Measurements from ENCODE around the gene NRG2. TPM values are rescaled to one million over a fixed set of nuclear protein-coding genes. Genes with fewer than 3 reads are reported as not detected.

The NRG2 gene
- polyA plus RNA-seq, 2 of the 4 experiments (the other 2 are of a cell fraction): 1.0 to 1.1 TPM

GRCh38 chr5:139903795-139904565 is 139.1 kb downstream of the NRG2 start:
- TF ChIP-seq, protein P1, sequence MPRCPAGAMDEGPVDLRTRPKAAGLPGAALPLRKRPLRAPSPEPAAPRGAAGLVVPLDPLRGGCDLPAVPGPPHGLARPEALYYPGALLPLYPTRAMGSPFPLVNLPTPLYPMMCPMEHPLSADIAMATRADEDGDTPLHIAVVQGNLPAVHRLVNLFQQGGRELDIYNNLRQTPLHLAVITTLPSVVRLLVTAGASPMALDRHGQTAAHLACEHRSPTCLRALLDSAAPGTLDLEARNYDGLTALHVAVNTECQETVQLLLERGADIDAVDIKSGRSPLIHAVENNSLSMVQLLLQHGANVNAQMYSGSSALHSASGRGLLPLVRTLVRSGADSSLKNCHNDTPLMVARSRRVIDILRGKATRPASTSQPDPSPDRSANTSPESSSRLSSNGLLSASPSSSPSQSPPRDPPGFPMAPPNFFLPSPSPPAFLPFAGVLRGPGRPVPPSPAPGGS (IDR thresholded peaks at IDR 0.05): no peak
- TF ChIP-seq ELK1 (IDR thresholded peaks at IDR 0.05; ENCODE audit: low read depth, low read length) (no peak), ZC3H11A (IDR thresholded peaks at IDR 0.05) (no peak), RNF2 (IDR thresholded peaks at IDR 0.05; ENCODE audit: borderline replicate concordance, low read depth) (no peak), HDAC2 (IDR thresholded peaks at IDR 0.05) (no peak), CHD2 (IDR thresholded peaks at IDR 0.05; ENCODE audit: low read length, partially characterized antibody) (no peak), CEBPB (IDR thresholded peaks at IDR 0.05) (no peak), CBX2 (IDR thresholded peaks at IDR 0.05; ENCODE audit: borderline replicate concordance, low read depth) (no peak), CHD4 (IDR thresholded peaks at IDR 0.05; ENCODE audit: borderline replicate concordance) (no peak)
- WGBS (ENCODE audit: missing lambda C conversion rate): 49% methylated on average over 17 of the region's 89 CpGs
- FAIRE-seq (no peak), DNase-seq (ENCODE audit: low read depth in 1 of 2, low spot score in 1 of 2) (peak in 1 of 2 experiments; percentile 16), ATAC-seq (peak; percentile 37 to 72; a peak in 5 of 6 replicates)
- Histone ChIP-seq H3K27ac (peak overlapping the region in 1 of 2 experiments; percentile 40; a peak in 2 of 6 replicates), H3K4me1 (peaks cover 5% of the 10 kb centered on the region; the same call in 1 of the 3 replicates), H3K9me3 (no peaks in the 10 kb centered on the region), H3K4me3 (peak overlapping the region; percentile 43), H3K4me2 (peak overlapping the region; percentile 94)
- ChIA-PET CTCF (interaction anchor here (1.1 to 1.2 kb wide), 3 partner anchors 10 to 38 kb away, joined by 3 to 4 read pairs (median 3); no protein-coding TSS in a partner anchor), POLR2A (no interaction called here)

DNA sequence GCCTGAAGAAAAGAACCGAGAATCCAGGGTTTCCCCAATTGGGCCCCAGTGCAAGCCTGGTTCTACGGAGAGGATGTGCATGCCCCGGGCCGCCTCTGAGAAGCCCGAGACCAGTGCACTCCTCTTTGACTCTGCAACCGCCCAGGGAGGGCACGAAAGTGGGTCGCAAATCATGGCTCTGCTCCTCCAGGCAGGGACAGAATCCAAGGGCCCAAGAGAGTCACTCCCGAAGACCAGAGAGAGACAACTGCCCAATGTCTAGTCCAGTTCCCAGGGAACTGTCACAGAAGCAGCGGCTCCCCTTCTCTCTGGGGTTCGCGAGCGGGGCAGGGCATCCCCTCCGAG is 139.7 kb downstream of the NRG2 start:
- POLR2A ChIA-PET: no interaction called here
- DNase-seq (ENCODE audit: low read depth in 1 of 2, low spot score in 1 of 2): no peak
- TF ChIP-seq, protein P2, sequence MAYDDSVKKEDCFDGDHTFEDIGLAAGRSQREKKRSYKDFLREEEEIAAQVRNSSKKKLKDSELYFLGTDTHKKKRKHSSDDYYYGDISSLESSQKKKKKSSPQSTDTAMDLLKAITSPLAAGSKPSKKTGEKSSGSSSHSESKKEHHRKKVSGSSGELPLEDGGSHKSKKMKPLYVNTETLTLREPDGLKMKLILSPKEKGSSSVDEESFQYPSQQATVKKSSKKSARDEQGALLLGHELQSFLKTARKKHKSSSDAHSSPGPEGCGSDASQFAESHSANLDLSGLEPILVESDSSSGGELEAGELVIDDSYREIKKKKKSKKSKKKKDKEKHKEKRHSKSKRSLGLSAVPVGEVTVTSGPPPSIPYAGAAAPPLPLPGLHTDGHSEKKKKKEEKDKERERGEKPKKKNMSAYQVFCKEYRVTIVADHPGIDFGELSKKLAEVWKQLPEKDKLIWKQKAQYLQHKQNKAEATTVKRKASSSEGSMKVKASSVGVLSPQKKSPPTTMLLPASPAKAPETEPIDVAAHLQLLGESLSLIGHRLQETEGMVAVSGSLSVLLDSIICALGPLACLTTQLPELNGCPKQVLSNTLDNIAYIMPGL (CRISPR knock-in tag; IDR thresholded peaks at IDR 0.05; ENCODE audit: borderline replicate concordance): no peak
- TF ChIP-seq FOSB (CRISPR knock-in tag; IDR thresholded peaks at IDR 0.05) (no peak), ZC3H11A (IDR thresholded peaks at IDR 0.05) (no peak), SREBF2 (IDR thresholded peaks at IDR 0.05) (no peak), CEBPB (IDR thresholded peaks at IDR 0.05) (no peak), ZNF302 (CRISPR knock-in tag; IDR thresholded peaks at IDR 0.05) (no peak), TP53 (CRISPR knock-in tag; IDR thresholded peaks at IDR 0.05) (no peak), MYC (IDR thresholded peaks at IDR 0.05; ENCODE audit: borderline replicate concordance, low read length) (no peak), NFE2L2 (conservative IDR thresholded peaks at IDR 0.05; ENCODE audit: low read length) (no peak), GATA3 (IDR thresholded peaks at IDR 0.05; ENCODE audit: borderline replicate concordance) (no peak), ZSCAN20 (CRISPR knock-in tag; IDR thresholded peaks at IDR 0.05) (no peak), EHF (CRISPR knock-in tag; IDR thresholded peaks at IDR 0.05) (no peak), CHD4 (IDR thresholded peaks at IDR 0.05; ENCODE audit: borderline replicate concordance) (no peak)
- TF ChIP-seq, protein P3, sequence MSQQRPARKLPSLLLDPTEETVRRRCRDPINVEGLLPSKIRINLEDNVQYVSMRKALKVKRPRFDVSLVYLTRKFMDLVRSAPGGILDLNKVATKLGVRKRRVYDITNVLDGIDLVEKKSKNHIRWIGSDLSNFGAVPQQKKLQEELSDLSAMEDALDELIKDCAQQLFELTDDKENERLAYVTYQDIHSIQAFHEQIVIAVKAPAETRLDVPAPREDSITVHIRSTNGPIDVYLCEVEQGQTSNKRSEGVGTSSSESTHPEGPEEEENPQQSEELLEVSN (IDR thresholded peaks at IDR 0.05; ENCODE audit: borderline replicate concordance, low read depth): no peak
- TF ChIP-seq, protein P4, sequence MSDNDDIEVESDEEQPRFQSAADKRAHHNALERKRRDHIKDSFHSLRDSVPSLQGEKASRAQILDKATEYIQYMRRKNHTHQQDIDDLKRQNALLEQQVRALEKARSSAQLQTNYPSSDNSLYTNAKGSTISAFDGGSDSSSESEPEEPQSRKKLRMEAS (IDR thresholded peaks at IDR 0.05): no peak
- Histone ChIP-seq H3K4me1 (peaks cover 5% of the 10 kb centered on the region; the same call in 1 of the 3 replicates), H3K9me3 (no peaks in the 10 kb centered on the region), H3K4me3 (no peak overlapping the region; the same call in 2 of the 3 replicates), H3K4me2 (peak overlapping the region; percentile 94), H3K27ac (no peak overlapping the region)
- CTCF ChIA-PET: interaction anchor here (1.1 to 1.5 kb wide), 3 partner anchors 9 to 60 kb away, joined by 3 to 4 read pairs (median 3); no protein-coding TSS in a partner anchor
- WGBS (ENCODE audit: missing lambda C conversion rate): 80% methylated on average over 14 of the region's 14 CpGs
- no peak for FAIRE-seq
- ATAC-seq: no peak

Data from A549 (cell line).